GM19238 (cell line): Measurements from ENCODE around the gene C10orf143.
"Not testable (repeated sequence)": the region's sequence is repeated elsewhere in the genome, so short reads cannot be mapped to it uniquely, and the experiment has no call there.

ENCODE experiments used
- DNase-seq: peaks from one replicate; pipeline ENCODE4 v3.0.0; 2011; ENCODE audit warnings: low spot score; ENCODE audit not compliant: insufficient read length

The C10orf143 gene

DNA sequence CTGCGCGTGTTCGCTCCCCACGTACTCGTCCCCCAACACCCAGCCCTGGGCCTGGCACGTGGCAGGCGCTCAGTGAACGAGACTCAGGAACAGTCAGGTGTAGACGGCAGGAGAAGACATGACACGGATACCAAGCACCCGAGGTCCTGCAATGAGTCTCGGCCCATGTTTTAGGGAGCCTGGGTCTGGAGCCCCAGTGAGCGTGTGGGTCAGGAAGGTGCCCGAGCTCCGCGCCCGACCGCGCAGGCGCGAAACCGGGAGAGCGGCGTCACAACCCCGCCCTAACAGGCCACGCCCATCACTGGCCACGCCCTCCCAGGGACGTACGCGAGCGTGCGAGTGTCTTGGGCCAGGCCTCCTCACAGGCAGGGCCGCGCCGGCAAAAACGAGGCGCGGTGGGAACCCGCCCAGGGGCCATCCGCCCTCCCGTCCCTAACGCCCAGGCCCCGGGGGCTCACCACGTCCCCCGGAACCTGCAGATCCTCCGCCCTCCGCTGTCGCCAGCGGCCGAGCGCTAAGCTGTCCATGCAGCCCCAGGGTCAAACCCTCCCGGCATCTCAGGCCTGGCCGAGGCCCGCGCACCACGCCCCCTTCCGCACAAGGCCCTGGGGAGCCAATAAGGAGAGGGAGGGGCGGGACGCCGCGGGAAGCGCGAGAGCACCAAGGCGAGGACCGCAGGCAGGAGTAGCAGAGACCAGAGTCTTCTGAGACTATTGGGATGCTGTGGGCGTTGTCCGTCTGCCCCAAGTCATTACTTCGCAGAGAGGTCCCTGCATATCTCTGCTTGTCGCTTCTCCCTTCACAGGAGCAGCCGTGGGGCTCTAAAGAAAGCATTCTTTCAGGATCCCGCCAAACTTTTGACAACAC lies at the start of gene C10orf143:
TSS of gene C10orf143 (minus strand) at position 585 of the 867 bp plus-strand sequence. CDS start at position 527, 58 bp downstream.
- peak; percentile 85 for DNase-seq

DNA sequence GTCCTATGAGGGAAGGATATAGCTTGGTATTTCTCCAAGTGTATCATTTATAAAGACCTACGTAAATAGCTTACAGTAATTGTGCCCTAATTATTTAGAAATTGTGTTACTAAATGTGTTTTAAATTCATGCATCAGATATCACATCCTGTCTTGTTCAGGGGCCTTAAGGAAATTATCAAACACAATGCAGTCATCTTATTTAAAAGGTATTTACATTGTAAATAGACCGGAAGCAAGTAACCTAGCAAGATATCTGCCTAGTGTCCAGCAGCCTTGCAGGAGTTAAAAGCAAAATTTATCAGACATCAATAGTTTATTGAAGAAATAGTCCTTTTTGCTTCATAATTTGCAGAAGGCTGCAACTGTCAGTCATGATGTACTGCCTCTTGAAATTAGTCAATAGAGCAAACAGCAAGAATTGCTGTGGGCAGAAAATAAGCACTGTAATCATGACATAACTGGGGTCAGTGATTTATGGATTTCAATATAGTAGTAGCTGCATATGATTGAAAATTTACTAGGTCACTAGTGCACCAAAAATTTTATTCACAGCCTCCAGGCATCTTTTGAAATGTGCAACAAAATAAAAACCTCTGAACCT lies 48.7 kb upstream of the C10orf143 start:
- no peak for DNase-seq

DNA sequence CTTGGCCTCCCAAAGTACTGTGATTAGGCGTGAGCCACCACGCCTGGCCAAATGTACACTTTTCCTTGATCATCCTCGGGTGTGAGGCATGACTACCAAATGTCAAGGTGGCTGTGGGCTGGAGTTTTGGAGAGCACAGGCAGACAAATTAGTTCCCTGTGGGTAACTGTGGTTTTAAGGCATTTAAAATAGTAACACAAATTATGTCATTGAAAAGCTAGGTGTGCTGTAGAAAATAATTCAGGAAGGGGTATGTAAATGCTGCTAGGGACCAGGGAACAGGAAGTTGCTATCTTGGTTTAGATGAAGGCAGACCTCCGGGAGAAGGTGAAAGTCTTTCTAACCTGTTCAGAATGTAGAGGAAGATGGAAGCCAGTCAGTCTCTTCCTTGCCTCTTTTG lies 35.4 kb upstream of the C10orf143 start:
- no peak for DNase-seq

DNA sequence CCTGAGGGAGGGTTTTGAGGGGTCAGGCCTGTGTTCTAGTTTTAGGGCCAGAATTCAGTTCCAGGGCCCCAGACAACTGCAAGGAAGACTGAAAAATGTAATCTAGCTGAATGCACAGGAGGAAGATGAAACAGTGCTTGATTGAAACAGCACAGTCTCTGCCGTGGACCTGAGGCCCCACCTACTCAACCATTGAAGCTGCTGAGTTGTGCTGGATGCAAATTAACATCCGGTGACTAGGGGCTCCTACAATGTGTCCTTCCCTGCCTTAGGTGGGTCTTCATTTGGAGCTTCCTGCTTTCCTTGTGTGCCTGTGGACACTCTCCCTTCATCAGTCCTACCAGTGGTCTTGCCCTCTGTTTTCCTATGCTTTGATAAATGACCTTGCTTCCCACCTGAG lies 31.2 kb upstream of the C10orf143 start:
- DNase-seq, result peak; percentile 47

DNA sequence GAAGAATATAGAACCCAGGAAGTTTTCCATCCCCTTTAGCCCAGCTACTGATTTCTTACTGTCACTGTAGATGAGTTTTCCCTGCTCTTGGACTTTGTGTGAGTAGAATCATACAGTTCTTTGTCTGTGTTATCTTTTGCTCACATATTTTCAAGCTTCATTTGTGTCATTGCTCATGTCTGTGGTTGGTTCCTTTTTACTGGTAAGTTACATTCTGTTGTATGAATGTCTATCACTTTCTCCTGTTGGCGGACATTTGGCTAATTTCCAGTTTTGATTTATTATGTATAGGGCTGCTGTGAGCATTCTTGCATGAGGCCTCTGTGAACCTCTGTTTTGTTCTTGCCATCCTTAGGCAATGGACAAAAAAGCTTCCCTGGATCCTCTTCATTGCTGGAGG lies 30.8 kb upstream of the C10orf143 start:
- no peak for DNase-seq

DNA sequence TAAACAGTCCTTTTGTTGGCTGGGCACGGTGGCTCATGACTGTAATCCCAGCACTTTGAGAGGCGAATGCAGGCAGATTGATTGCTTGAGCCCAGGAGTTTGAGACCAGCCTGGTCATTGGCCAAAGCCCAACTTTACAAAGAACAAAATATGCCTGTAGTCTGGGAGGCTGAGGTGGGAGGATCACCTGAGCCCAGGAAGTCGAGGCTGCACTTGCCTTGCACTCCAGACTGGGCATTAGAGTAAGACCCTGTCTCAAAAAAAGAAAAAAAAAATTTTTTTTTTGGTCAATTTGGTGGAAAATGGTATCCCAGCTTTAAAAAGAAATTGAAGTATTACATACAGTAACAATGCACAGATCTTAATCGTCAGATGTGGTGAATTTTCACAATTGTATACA lies 30.4 kb upstream of the C10orf143 start:
- DNase-seq, result no peak

DNA sequence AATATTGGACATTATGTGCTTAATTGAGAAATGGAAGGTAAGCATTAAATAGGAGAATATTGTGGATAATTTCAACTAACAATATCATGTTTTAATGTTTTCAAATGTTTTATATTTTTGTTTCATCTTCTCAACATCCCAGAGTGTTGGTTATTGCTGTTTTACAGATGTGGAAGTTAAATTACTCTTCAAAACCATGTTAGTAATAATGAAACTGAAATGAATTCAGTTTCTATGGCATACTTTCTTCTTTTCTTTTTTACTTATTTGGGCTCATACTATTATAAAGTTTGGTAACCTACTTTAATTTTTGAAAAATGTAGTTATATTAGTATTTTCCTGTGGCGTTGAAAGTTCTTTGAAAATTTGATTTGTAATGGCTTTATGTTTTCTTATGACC lies 29.8 kb upstream of the C10orf143 start:
- no peak for DNase-seq

DNA sequence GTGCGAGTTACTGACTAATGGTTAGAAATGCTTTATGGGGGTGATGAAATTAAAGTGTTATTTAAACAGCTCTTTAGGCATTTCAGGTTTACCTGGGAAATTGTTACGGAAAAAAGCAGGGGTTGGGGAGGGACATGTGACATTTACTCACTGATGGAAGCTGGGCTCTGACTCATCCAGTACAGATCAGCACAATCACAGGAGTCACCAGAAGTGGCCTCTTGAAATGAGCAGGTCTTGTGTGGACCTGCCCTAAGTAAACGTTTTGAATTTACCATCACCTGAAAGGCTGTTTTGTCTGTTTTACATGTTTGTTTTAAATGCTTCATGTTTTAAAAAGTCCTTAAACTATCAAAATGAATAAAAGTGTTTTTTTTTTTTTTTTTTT lies 27.8 kb upstream of the C10orf143 start:
- DNase-seq, result no peak

DNA sequence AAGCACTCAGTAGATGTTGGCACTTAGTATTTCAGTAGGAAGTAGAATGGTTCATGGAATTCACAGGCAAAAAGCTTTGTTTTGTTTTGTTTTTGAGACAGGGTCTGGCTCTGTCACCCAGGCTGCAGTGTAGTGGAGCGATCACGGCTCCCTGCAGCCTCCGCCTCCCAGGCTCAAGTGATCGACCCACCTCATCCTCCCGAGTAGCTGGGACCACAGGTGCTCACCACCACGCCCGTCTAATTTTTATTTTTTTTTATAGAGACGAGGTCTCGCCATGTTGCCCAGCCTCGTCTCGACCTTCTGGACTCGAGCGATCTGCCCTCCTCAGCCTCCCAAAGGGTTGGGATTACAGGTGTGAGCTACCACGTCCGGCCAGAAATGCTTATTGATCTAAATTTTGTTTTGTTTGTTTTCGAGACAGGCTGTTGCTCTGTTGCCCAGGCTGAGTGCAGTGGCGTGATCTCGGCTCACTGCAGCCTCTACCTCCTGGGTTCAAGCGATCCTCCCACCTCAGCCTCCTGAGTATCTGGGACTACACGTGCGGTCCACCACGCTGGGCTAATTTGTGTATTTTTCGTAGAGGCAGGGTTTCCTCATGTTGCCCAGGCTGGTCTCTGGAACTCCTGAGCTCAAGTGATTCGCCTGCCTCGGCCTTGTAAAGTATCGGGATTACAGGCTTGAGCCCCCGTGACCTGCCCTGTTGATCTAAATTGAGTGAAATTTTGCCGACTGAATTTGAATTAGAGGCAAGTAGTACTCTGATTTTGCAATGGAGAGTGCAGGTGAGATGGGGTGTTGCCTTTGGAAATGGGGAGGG lies 27.2 kb upstream of the C10orf143 start:
- DNase-seq, result no peak

DNA sequence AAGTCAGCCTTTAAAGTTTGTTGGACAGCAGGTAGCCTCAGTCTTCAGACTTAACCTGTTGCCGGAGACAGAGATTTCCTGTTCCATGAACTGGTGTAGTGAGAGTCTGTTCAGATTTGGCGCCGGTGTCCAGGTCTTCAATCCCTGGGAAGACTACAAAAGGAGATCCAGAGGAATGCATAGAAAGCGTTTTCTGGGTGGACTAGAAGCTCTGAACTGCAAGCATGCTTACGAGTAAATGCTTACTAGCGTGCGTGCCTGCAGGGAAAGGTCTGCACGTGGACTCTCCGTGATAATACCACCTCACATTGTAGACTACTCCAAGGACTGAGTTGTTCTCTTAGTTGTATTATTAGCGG lies 26.4 kb upstream of the C10orf143 start:
- no peak for DNase-seq

DNA sequence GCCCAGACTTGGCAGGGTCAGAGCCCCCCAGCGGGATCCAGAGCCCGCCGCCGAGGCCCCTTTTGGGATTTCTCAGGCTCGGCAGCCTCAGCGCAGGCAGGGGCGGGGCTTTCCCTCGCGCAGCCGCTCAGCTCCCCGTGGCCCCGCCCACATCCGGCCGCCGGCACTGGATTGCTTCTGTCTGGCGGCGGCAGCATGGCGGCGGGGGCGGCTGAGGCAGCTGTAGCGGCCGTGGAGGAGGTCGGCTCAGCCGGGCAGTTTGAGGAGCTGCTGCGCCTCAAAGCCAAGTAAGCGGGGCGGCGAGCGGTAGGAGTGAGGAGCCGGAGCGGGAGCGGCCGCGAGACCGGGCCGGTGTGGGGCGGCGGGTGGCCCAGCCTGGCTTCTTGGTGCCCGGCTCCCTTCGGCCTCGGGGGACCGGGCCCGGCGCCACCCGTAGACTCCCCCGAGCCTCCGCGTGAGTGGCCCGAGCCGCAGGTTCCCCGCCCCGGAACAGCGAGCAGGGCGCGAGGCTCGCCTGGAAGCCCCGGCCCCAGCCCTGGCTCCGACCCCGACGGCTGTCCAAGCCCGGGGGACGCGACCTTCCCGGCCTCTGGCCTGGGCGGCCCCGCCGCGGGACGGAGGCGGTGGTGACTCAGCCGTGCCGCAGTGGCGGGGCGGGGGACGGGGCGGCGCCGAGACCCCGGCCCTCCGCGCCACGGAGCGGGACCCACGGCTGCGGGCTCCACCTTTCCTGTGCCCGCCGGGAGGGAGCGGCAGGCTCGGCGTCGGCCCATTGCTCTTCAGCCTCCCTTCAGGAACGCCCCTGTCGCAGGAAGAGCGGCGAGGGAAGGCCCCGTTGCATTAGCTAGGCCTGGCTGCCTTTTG lies 25.8 kb upstream of the C10orf143 start, which contains the start of gene GLRX3:
TSS of gene GLRX3 (plus strand) at position 166 of the 864 bp plus-strand sequence. CDS start at position 196, 30 bp downstream.
- peak; percentile 89 for DNase-seq

DNA sequence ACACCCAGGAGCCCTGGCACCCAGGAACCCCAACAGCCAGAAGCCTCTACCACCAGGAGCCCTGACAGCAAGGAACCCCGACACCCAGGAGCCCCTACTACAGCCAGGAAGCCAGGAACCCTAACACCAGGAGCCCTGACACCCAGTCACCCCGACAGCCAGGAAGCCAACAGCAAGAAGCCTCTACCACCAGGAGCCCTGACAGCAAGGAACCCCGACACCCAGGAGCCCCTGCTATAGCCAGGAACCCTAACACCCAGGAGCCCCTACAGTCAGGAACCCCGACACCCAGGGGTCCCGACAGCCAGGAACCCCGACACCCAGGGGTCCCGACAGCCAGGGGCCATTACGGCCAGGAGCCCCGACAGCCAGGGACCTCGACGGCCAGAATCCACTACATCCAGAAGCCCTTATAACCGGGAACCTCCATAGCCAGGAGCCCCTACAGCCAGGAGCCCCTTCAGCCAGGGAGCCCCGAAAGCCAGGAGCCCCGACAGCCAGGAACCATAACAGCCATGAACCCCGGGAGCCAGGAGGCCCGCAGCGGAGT lies 25.1 kb upstream of the C10orf143 start:
- no peak for DNase-seq

DNA sequence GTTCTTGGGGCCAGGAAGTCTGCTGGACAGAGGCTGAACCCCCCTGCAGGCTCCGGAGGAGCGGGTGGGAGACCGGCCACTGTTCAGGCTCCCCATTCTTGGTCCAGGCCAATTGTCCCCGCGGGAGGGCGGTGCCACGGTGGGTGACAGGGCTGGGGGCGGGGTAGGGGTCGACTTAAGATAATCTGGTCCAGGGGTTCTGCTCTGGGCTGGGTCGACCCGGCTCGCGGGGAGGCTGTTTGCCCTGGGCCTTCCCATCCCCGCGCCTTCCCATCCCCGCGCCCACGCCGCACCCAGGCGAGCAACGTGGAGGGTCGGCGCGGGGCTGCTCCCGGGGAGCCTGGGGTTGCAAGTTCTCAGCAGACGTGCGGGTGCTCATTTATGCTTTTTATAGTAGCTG lies 18.3 kb upstream of the C10orf143 start:
- DNase-seq, result no peak

DNA sequence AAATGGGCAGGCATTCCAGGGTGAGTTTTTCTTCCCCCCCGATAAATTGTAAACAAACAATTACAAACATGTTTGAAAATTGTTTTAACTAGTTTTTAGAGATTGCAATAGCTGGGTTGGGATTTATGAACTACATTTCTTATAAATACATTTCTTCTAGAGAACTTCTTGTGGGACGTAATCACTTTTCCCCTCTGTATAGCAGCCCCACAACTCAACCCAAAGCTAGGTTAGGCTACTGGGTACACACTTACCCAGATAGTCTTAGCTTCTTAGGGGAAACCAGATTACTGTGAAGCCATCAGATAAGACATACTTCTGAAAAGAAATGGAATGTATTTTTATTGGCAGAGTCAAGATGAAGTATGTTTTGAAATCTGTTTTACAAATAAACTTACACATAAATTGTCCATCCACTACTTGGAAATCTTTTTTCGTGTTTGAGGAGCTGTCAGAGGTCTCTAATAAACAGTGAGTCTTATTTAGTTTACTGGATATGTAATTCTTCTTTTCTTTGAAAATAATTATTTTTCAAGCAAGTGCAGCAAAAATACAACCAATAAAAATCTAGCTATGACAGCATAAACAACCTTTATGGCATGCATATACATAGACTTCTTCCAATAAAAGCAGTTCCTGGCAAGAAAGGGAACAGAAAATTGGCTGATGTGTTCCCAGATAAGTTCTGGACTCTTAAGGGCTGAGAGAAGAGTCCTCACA lies 17.6 kb upstream of the C10orf143 start:
- DNase-seq, result no peak

DNA sequence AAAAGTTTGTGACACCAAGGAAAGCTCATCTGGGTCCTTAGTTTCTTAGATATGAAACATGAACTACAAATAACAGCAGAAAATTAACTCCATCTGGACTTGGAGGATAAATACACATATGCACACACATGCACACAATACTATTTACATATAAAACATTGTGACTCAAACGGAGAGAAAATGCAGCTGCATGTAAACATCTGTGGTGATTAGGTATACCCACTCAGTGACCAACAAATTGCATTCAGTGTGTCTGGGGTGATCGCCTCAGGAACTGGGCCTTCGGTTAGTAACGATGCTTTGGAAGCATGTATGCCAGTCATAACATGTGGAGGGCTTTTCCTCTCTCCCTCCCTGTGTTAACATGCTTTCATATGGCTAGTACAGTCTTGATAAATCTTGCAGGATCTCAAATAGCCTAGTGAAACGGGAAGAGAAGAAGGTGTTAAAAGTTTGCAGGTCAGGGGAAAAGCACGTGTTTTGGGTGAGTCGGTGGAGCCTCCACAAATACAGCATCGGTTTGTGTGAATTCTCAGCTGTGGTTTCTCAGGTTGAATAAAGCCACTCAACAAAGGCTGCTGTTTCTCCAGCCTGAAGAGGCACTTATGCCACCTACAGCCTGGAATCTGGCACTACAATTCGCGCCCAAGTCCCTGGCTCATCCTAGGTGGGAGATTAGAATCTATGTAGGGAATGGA lies 16.9 kb upstream of the C10orf143 start:
- DNase-seq, result peak; percentile 80

DNA sequence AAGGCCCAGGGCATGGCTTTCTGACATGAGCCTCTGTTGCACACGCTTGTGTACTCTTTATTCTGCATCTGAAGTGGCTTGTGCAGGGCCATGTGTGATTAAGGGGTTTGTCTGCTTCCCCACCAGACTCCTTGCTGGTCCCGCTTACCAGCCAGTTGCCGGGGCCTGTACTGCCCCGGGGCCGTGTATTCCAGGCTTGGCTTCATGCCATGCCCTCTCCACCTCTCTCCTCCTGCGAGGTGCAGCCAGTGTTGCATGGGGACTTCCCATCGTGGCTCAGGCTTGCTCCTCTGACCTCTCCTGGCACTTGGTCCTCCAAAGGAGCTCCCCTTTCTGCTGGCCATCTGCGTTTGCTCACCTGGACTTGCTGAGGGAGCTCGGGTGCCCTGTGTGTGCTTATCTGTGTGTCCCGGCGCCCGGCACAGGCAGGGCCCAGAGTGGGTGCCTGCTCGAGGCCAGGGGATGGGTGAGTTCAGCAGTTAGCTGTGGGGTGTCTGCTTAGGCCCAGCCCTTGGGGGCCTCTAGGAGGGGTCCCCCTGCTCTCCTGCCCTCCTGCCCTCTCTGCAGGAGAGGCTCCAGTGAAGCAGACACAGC lies 11.0 kb upstream of the C10orf143 start:
- no peak for DNase-seq

DNA sequence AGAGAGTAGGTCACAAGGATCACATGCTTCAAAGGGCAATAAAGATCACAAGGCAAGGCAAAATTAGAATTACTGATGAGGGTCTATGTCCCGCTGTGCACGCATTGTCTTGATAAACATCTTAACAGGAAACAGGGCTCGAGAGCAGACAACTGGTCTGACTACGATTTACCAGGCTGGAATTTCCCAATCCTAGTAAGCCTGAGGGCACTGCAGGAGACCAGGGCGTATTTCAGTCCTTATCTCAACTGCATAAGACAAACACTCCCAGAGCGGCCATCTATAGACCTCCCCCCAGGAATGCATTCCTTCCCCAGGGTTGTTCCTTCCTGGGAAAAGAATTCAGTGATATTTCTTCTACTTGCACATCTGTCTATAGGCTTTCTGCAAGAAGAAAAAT lies 6.9 kb upstream of the C10orf143 start:
- DNase-seq, result not testable (repeated sequence)

DNA sequence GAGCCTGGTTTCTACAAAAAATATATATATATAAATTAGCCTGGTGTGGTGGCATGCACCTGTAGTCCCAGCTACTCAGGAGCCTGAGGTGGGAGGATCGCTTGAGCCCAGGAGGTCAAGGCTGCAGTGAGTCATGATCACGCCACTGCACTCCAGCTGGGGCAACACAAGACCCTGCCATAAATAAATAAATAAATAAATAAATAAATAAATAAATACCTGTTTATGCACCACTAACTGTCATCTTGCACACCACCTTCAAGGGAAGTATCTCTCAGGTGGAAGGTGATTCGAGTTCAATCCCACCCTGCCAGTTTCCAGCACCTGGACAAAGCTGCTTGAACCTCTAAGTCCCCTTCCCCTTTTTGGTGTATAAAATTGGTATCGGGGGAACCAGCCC lies 6.3 kb upstream of the C10orf143 start:
- not testable (repeated sequence) for DNase-seq

DNA sequence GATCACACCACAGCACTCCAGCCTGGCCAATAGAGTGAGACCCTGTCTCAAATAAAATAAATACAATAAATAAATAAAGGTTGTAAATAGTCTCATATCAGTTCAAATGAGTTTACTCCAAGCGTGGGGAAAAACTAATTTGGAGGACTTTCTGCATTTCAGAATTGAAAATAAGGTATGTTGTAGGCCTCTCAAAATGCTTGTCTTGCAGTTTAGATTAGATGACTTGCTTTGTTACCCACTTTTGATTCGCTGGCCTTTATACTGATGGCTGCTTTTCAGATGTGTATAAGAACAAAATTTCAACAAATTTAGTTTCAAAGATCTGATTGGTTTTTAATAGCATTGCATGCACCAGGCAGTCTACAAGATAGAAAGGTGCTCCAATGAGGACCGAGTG lies 2.2 kb upstream of the C10orf143 start:
- no peak for DNase-seq
